HG03060 (cell line): Measurements from ENCODE around the gene NCK1.
"Not testable (repeated sequence)": the region's sequence is repeated elsewhere in the genome, so short reads cannot be mapped to it uniquely, and the experiment has no call there.

ENCODE experiments used
- ATAC-seq: cut with Tn5 transposase; IDR thresholded peaks from one replicate; pipeline ENCODE4 v1.9.1; 2021; ENCODE audit warnings: low read depth, moderate number of reproducible peaks; ENCODE audit not compliant: unreplicated experiment

Gene NCK1

DNA sequence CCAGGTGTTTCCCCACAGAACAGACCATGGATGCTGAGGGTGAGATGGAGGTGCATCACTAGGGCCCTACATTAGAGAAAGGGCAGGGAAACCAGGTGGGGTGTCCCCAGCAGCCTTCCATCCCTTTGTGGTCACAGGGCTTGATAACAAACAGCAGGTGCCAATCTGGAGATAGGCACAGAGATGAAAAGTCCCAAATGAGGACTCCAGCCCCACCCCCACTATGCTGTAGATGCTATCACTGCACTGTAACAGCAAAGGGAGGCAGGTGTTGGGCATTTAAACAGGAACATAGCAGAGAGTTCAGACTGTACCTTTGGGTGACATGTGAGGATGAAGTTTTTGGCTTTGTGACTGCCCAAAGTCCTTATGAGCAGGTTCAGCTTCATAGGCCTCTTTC is 117.2 kb downstream of the NCK1 start:
- no peak for ATAC-seq

DNA sequence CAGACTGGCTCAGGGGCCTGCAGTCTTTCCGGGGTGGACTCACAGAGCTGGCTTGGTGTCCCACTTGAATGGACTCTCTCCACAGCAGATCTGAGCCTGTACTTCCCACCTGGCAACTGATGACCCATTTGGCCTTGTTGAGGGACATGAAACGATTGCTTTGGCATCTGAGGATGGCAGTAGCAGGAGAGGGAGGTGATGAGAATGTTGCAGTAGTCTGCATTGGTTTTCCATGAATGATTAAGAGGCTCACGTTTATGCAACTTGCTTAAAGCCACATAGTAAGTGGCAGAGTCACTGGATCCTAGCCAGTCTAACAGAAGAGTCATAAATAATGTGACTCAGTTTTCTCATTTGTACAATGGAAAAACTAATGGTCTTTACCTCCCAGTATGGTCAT is 117.7 kb downstream of the NCK1 start:
- no peak for ATAC-seq

DNA sequence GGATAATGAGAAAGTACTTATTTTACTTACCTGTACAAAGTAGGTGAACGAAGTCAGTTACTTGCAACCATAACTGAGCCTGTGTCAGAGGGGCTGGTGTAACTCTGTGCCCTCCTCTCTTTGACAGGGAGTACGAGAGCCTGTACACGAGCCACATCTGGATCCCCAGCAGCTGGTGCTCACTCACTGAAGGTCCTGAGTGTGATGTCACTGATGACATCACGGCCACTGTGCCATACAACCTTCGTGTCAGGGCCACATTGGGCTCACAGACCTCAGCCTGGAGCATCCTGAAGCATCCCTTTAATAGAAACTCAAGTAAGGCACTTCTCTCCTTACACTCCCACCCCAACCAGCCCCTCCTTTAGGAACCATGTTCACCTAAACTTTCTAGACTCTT is 120.0 kb downstream of the NCK1 start:
- ATAC-seq: no peak

DNA sequence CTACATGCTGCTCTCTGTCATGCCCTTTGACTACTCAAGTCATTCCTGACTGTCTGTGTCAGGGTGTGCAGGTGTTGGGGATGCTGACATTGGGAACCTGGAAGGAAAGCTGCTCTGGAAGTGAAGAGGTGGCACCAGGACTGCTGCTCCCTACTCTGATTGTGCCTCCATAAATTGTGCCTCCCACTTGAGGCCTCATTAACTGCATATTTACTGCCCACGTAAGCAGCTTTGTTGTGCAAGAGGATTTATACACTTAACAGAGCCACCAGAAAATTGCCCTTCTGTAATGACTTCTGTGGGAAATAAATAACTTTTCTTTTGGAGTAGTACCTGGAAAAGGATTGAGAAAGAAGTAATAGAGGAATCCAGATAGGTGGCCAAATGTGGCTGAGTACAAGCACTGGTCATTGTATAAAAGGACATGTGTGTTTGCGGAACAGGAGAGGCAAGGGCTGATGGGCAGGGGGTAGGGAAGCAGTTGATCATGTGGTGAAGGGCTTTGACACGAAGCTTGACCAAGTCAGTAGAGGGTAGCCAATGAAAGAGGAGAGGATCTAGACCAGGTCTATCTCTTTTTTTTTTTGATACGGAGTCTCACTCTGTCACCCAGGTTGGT is 120.6 kb downstream of the NCK1 start:
- ATAC-seq: no peak

GRCh38 chr3:136984837-136985236 is 122.8 kb downstream of the NCK1 start:
- ATAC-seq: no peak

DNA sequence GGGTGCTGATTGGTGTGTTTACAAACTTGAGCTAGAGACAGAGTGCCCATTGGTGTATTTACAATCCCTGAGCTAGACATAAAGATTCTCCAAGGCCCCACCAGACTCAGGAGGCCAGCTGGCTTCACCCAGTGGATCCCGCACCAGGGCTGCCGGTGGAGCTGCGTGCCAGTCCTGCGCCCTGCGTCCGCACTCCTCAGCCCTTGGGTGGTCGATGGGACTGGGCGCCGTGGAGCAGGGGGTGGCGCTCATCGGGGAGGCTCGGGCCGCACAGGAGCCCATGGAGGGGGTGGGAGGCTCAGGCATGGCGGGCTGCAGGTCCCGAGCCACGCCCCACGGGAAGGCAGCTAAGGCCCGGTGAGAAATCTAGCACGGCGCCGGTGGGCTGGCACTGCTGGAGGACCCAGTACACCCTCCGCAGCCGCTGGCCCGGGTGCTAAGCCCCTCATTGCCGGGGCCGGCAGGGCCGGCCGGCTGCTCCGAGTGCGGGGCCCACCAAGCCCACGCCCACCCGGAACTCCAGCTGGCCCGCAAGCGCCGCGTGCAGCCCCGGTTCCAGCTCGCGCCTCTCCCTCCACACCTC is 125.5 kb downstream of the NCK1 start:
- not testable (repeated sequence) for ATAC-seq

DNA sequence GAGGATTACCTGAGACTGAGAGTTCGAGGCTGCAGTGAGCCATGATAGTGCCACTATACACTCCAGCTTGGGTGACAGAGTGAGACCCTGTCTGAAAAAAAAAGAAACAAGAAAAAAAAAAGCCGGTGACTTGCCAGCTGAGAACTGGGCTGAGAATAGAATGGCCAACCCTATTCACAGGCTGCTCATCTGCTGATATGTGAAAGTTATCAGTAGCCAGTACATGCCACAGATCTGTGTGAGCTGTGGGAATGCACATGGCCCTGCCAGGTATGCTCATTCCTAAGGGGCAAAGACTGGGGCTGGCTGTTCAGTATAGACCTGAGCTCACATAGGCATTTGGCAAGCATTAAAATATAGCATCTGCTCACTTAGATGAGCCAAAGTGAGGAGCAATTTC is 126.6 kb downstream of the NCK1 start:
- ATAC-seq: no peak

- ATAC-seq: no peak
These were observed 127.9 kb downstream of the NCK1 start for GRCh38 chr3:136989781-136990524.

- no peak for ATAC-seq
These were observed 128.8 kb downstream of the NCK1 start for GRCh38 chr3:136990826-136991225.

DNA sequence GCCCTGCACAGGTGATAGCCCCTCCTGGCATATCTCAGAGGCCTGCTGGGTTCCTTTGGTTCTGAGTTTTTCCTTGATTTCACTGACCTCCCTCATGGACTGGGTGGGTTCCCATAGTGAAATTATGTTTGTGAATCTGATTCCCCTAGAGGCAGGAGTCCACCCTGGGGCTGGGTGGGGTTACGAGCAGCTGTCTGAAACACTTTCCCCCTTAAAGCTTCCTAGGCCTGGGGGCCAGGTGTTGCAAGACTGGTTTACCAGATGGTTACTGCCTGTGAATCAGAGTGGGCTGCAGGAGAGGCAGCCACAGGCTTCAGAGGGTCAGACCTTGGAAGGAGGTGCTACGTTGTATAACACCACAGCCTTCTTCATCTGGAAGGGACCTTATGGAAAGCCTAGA is 130.1 kb downstream of the NCK1 start:
- ATAC-seq: no peak

DNA sequence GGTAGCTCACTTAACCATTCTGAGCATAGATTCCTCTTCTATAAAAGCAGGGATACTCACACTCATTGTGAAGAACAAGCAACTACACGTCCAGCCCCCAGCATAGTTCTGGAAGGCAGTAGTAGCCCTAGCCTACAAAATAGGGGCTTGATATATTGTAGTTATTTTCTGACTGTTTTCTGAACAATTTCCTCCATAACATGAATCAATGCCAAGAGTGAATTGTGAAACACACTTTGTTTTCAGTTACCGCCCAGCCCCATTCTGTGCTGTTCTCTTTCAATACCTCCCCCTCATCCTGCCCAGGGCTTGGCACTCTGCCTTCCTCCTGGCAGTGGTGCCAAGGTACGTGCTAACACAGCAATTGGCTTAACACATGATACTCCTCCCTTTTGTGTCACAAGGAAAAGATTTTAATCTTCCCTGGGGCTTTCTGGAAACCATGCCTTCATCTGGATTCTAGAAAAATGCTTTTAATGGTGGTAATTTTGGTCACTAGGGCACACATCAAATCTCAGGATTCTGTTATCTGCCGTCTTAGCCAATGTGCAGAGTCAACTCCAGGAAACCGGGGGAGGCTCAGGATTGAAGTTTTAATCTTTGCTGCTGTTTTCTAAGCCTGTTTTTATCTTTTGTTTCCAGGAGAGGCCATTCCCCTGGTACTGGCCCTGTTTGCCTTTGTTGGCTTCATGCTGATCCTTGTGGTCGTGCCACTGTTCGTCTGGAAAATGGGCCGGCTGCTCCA is 132.9 kb downstream of the NCK1 start:
- no peak for ATAC-seq

- no peak for ATAC-seq
These were observed 133.6 kb downstream of the NCK1 start for GRCh38 chr3:136995652-136996051.
